Right renal cortex interstitium (tissue), 3 donors: ENCODE data around the gene PSMG4. TPM values are rescaled to one million over a fixed set of nuclear protein-coding genes. Genes with fewer than 3 reads are reported as not detected.
A peak's percentile ranks its signal among the peaks of the same experiment; 100 is the strongest.
"Not testable (repeated sequence)": the region's sequence is repeated elsewhere in the genome, so short reads cannot be mapped to it uniquely, and the experiment has no call there.

Source experiments
- DNase-seq, 3 donors: peaks; one replicate each; pipeline ENCODE4 v3.0.0-alpha.2; 2013; ENCODE audit warnings: low read depth in 3 of 3, low spot score in 2 of 3
- polyA plus RNA-seq, 3 donors: library from polyadenylated mRNA; unstranded; fragments of 120-200 nt; gene quantifications; one replicate each; pipeline ENCODE4 v1.2.1, GENCODE V29; 2013; ENCODE audit not compliant: insufficient read length in 3 of 3

PSMG4 gene
- polyA plus RNA-seq, 3 donors = 14.7 to 19.0 (median 16.3) TPM

DNA sequence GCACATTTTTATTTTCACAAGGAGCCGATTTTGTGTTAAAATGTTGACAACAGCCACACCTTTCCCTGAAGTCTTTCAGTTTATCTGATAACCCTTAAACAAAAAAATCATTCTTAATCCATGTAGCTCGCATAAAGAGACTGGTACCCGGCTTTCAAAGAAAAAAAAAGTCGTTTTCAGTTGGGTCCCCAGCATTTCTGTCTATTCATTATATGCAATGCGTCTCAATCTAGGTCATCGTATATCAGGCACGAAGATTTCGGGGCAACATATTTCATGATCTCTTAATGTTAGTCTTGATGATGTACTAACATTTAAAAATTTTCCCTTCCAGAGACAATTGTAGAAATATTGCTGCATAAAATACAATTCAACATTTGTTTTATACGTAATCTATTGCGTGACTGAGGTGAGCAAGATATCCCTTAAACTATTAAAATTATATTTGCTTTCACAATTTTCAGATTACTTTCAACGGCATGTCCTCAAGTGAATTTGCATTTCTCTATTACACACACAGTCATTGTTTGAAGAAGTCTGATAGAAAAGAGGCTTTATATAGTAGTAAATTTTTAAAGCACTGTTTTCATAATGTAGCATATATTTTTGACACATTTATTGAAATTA is 28.4 kb upstream of the PSMG4 start:
- DNase-seq = no peak

DNA sequence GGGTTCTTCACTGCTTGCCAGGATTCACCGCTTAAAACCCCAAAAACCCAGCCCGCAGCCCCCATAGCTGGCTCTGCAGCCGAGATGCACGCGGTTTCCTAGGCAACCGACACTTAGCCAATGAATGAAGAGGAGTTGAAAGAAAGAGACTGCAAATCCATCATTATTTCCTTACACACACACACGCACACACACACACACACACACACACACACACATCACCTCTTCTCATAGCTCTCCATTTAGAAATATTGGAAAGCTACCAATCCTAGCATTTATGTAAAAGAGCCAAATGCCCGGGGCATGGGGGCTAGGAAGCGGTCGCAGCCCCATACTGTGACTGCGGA is 27.9 kb upstream of the PSMG4 start:
- DNase-seq = no peak

DNA sequence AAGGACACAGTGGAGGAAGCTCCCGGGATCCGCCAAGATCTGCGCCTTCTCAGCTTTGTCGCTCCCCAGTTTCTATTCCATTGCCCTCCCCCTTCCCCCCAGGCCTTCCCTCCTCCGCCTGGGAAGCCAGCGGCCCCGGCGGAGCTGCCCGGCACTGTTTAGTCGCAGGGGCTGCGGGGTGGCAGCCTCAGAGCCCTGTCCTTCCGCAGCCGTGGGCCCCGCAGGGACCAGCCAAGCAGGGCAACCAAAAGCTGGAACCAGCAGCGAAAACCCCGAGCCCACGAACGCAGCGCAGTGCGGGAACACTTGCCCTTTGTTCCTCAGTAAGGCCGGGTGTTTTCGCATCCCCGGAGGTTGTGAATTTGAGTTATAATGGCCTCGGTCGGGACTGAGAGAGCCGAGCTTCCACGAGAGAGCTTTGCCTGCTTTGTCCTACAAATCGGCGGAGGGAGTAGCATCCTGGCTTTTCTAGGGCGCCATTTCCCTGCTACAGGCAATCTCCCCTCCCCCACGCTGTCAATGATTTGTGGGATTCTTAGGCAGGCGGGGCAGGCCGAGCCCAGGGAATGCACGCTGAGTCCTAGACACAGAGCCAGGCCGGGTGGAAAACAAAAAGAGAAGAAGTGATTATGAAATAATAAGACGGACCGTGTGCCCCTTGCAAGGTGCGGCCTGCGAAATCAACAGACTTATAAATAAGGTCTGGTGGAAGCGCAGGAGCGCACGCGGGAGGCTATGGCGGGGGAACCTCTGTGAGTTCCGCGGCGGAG is 27.3 kb upstream of the PSMG4 start:
- DNase-seq = peak in 2 of 3 donors; percentile 90 to 91

DNA sequence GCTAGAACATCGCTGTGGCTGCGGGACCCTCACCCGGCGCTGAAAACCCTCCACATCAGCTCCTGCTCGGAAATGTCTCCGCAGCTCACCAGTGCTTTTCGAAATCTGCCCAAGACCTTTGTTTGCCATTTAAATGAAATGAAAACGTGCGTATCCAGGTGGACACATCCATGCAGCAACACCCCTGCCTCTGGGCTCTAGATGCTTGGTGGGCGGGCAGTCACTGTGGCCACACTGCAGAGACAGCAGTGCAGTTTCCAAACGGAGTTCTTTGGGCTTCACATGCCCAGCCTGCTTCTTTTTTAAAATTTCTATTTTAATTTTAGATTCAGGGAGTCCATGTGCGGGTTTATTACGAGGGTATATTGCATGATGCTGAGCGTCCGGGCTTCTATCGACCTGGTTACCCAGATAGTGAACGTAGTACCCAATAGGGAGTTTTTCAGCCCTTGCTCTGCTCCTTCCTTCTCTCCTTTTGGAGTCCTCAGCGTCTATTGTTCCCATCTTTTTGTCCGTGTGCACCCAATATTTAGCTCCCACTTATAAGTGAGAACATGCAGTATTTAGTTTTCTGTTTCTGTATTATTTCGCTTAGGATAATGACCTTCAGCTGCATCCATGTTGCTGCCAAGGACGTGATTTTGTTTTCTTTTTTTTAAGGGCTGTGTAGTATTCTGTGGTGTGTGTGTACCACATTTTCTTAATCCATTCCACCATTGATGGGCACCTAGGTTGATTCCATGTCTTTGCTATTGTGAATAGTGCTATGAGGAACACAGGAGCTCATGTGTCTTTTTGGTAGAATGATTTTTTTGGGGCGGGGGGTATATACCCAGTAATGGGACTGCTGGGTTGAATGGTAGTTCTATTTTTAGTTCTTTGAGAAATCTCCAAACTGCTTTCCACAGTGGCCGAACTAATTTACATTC is 26.5 kb upstream of the PSMG4 start:
- DNase-seq = no peak

DNA sequence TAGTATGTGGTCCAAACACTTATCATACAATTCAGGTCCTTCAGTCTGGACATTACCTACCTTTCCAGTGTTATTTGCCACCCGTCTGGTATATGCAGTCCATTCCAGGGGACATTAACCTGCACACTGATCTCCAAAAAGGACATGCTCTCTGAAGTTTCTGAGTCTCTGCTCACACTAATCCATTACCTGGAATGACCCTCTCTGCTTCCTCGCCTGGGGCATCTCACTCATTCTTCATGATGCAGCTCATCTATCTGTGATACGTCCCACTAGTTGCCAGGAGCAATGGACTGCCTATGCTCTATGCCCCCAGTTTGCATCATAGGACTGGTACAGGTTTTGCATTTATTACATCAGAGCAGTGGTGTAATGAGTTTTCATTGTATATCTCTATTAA is 25.4 kb upstream of the PSMG4 start:
- no peak for DNase-seq

DNA sequence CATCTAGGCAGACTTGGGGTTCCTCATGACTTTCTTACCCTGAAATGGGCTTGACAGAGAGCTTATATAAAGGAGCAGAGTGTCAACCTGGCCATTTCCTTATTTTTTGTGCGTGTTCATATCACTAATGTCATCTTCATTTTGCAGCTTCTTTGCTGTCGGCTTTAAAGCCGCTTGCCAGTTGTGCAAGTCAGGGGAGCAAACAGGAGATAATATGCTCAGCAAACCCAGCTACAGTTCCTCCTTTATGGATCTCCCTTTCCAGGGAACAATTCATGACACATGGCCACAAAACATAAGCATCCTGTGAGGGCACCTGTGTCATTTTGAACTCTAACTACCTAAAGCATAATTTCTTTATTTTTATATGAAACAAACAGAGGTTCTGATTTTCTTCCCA is 24.8 kb upstream of the PSMG4 start:
- no peak for DNase-seq

DNA sequence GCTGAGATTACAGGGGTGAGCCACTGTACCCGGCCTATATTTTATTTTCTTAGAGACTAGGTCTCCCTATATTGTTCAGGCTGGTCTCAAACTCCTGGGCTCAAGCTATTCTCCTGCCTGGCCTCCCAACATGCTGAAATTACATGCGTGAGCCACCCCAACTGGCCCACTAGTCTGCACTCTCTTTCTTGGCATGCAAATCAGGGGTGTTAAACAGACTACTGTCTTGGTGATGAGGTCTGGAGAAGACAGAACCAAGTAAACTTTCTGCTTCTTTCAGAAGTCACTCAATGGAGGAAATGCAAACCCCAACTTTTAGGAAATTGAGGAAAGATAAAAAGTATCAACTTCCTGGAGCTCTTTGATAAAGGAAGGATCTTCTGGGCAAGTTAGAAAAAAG is 23.3 kb upstream of the PSMG4 start:
- DNase-seq = no peak

DNA sequence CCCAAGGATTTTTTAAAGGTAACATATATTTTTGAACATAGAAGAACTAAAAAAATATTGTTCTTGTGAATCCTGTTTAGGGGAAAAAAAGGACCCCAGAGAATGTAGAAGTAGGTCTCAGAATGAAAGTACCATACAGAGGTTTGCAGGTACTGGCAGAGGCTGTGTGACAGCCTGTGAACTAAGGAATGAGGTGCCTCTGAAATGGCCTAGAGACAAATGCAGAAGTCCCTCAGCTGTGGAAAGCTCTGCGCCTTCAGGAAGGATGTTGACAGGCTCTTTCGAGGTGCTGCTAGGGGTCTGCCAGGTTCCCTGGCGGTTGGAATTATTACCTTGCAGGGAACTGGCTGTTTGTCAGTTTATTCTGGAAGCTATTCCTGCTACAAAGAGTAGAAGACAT is 22.7 kb upstream of the PSMG4 start:
- no peak for DNase-seq

DNA sequence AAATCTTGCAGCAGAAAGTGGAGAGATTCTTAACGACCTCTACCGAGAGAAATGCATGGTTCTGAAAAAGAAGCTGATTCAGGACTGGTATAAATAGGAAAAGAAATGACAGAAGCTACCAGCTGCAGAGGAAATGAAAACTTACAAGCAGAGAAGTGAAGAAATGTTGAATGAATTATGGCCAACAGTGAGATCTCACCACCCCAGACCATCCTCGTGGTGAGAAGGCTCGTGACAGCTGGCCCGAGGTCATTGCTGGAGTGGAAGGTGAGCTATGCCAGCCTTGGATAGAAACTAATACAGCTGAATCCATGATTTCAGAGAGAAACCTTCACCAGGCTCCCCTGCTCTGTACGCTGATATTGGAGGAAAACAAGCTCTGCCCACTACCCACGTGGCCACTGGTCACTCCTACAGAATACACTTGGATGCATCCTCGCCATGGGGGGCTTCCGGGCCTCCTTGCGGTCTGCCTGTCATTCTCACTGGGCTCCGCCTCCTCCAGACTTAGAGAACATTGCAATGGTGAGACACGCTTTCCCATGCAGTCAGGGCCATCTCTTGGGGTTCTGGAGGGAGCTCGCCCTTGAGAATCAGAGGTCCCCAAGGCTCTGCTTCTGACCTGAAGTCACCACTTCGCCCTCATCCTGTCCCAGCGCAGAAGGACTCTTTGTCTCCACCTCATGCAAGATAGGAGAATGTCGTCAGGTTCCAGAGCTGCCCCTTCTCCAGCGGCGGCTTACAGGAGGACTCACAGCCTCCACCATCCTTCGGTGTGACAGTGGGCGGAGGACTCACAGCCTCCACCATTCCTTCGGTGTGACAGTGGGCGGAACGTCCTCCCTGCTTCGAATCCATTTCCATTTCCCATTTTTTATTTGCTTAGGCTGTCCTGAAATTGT is 20.7 kb upstream of the PSMG4 start:
- DNase-seq = no peak

DNA sequence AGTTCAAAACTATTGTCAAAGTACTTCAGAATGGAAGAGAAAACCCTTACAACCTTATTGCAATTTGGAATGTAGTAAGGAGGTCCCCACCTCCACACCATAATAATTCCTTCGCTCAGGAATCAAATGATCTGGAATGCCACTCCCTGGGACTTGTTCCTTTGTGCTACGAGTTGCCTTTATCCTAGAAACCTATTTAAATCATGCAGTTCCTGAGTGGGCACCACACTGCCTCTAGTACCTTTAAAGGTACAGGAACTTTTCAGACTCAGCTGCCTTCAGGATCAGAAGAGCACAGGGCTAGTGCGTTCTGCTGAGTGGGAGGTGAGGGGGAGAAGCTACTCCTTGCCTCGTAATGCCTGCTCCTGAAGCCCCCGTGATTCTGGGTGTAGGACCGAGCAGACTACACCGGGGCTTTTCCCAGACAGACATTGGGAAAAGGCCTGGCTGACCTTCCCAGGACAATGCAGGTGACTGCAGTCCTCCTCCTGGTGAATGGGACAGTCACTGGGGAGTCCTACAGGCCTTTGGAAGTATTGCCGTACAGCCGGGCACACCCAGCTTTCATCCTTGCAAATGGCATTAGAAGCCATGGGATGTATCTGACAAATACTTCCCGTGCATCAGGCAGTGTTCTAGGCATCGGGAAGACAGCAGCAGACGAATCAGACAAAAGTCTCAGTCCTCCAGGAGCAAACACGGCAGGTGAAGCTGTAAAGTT is 19.5 kb upstream of the PSMG4 start:
- no peak for DNase-seq

DNA sequence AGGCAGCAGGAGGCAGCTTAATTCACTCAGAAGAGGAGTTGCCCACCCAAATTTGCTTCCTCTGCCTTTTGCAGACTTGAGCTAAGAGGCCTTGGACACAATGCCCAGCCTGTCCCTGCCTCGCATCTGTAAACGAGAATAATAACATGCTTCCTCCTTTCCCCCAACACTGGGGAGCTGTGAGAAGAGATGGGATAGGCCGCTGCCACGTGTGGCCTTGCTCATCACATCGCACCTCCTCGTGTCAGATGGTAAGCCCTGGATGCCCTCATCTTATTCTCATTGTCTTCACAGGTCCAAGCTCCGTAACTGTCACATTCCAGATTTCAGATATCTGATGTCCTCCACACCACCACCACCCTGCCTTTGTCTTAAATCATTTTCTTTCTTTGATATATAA is 18.2 kb upstream of the PSMG4 start:
- no peak for DNase-seq

DNA sequence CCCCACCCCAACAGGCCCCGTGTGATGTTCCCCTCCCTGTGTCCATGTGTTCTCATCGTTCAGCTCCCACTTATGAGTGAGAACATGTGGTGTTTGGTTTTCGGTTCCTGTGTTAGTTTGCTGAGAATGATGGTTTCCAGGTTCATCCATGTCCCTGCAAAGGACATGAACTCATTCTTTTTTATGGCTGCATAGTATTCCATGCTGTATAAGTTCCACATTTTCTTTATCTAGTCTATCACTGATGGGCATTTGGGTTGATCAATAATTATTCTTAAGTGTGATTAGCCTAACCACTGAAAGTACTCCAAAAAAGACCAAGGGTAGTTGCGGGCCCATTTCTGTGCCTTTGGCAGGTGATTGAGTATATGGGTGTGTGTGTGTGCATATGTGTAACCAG is 17.0 kb upstream of the PSMG4 start:
- not testable (repeated sequence) for DNase-seq

DNA sequence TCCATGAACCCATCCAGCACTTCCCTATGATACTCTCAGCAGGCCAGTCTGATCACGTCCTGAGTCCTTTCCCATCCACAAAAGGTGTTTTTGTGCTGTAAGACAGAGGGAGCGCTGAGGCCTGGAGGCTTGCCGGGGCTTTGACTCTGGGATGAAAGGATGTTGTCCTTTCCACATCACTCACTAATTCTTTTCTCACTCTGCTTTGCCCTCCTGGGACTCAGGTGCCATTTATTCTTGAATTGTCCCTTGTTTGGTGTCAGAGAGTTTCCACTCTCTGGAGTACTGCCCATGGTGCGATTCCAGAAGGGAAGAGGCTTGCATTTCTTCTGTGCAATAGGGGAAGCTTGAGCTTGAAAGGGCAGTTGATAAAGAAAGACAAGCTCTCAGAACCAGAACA is 16.0 kb upstream of the PSMG4 start:
- no peak for DNase-seq

DNA sequence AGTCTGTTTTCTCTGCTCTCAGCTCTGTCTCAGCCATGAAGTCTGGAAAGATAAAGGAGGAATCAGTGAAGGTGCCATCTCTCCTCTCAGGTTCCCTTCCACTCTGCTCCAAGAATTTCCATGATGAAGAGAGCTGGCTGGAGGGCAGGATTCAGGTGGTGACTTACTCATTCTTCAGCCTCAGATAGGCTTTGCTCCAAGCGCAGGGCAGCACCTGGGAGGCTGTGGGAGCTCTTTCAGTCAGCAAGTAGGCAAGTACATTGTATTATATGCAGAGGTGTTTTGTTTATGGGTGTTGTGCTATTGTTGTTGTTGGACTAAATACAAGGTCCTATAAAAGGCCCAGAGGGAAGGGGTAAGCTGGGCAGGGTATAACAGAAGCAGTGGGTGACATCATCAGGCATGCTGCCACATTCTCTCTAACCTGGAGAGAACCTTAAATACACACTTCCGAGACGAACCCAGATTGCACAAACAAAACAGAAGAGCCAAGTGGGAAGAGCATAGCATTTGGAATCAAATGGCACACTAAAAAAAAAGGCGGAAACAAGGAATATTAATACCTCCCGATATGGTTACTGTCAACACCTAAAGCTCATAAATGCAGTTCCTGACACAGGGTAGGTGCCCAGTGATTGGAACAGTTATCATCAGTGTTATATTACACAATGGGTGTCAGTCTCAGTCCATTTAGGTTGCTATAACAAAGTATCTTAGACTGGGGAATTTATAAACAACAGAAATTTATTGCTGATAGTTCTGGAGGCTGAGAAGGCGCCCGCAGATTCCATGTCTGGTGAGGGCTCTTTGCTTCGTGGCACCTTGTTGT is 14.5 kb upstream of the PSMG4 start:
- no peak for DNase-seq

DNA sequence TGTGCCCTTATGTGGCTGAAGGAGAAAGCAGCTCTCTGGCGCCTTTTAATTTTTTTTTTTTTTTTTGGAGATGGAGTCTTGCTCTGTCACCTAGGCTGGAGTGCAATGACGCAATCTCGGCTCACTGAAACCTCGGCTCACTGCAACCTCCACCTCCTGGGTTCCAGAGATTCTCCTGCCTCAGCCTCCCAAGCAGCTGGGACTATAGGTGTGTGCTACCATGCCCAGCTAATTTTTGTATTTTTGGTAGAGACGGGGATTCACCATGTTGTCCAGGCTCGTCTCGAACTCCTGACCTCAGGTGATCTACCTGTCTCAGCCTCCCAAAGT is 13.9 kb upstream of the PSMG4 start:
- not testable (repeated sequence) for DNase-seq

DNA sequence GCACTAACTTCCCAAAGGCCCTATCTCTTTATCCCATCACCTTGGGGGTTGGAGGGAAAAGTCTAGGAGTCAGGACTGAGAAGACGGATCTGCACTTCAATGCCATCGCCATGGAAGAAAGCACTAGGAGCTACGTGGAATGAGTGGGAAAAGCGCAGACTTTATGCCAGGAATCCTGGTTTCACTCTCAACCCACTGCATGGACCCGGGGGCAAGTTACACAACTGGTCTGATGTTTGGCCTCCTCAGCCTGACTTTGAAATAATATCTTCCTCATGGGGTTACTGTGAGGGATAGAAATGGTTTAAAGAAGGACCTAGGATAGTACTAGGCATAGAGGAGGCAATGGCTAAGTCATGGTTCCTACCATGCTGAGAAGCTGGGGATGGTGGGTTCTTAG is 13.5 kb upstream of the PSMG4 start:
- no peak for DNase-seq

DNA sequence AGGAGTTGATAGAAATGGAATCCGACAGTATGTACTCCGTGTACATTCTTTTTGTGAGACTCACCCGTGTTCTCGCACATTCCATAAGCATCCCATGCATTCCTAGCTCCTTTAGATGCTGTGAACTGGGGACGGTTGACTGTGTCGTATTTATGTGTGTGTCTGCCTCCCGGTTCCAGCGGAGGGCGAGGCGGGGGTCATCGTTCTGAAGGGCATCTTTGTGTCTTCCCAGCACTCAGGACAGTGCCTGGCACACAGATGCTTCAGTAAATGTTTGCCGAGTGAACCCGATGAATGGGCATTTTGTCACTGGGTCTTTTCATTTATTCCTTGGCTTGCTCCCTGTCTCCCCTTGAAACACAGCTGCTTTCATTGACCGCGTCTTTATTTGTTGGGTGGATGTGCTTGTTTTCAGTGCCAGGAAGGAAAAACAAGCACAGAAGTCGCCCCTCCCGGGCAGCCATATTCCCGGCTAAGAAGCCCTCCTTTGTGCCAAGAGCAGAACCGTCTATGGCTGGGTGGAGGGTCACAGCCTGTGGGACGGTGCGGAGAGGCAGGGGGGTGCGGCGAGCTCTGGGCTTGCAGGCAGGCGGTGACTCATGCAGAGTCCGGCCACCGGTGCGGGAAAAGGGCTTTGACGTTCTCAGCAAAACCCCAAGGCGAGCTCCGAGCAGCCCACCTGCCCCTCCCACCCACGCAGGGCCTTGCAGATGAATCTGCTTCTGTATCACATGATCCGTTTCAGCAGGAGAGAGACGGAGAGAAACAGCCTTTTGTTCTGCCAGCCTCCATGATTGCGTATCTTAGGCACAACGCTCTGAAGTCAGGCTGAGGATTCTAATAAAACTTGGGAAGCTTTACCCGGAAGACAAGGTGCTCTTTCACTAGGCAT is 11.2 kb upstream of the PSMG4 start:
- DNase-seq = no peak

DNA sequence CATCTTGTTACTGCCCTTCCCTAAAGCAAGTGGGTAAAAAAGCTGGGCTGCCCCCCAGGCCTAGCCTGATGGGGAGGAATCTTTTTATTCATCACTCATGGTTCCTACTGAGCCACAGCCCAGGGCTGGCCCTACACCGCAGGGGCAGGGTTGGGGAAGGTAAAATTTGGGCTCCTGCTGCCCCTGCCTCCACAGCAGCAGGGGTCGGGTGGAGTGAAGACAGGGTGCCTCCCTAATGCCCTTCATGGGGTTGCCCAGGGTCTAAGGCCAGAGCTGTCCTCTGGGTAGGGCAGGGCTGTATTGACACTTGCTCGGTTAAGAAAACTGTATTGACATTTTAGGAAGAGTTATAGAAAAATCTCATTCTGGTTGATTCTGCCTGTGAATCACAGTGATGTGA is 8.9 kb upstream of the PSMG4 start:
- no peak for DNase-seq
